ENCODE measurements around the gene KDM4B.

The KDM4B gene

GRCh38 chr19:4984438-4984990 is 15.6 kb downstream of the KDM4B start:
- DNase-seq: no peak

DNA sequence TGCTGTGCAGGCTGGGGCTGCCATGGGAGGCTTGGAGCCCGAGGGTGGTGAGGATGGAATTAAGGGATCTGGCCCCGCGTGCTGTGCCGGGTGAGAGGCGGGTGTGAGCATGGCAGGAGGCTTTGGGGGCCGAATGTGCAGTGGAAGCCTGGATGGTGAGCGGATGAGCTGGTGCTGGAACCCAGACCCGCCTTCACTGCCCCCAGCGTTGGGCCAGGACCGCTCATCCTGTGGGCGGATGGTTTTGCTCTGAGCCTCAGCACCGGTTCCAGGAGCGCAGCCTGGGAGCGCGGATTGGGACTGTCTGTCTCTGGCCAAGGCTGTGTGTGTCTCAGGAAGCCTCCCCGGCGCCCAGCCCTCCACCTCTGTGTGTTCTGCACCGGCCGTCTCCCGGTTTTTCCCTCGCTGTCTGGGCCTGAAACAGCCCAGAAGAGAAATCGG is 16.7 kb downstream of the KDM4B start:
- DNase-seq: no peak

DNA sequence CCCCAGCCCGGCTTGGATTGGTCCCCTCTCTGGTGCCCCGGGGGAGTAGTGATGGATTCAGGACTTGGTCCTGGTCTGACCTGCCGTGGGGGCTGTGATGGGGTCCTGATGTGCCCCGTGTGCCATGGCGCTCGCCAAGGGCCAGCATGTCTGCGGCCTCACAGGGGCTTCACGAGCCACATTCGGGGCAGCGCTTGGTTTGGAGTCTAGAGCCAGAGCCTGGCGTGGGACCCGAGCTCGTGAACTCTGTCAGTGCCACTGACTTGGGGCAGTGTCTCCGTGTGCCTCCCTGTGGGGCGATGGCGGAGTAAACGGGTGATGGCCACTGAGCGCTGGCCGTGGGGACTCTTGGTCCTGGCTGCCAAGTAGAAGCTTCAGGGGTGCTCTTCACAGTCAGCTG is 17.1 kb downstream of the KDM4B start:
- DNase-seq: no peak

- no peak for DNase-seq
These were observed 17.6 kb downstream of the KDM4B start for GRCh38 chr19:4986471-4986891.

DNA sequence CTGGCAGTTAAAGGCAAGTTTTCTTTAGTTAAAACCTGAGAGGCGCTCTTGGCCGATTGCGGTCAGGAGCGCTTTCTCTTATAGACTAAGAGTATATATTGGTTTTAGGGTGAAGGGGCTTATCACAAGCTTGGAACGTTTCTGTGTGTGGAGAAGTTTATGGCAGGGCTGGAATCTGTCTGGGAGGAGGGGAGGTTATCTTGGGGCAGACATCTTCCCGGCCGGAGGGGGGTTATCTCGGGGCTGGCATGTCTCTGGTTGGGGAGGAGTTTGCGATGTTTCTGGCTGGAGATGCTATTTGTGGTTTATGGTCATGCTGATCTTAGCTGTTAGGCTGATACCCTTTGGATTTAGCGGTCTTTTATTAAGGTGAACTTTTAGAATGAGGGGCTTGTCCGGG is 18.3 kb downstream of the KDM4B start:
- DNase-seq: peak; percentile 29

DNA sequence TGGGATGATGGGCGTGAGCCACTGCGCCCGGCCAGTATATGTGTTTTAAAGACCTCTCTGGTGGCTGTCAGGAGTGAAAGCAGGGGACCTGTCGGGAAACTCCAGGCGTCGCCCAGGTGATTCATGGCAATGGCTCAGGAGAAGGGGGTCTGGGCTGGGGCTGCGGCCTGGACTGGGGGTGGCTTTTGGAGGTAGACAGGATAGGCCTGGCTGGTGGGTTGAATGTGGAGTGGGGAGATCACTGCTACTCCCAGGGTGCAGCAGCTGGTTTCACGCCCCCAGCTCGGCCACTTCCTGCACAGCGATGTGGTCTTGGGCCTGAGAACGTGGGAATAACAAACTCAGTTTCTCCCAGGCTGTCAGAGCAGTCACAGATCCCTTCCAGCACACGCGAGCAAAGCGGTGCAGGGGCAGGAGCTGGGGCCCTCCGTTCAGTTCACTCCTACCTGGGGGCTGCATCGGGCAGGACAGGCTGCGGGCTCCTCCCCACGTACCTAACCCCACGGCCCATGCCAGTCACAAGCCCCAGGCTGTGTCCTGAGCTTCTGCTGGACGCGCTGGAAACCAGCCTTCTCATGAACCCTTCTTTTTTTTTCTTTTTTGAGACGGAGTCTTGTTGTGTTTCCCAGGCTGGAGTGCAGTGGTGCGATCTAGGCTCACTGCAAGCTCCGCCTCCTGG is 18.9 kb downstream of the KDM4B start:
- no peak for DNase-seq

GRCh38 chr19:4988770-4989251 is 19.9 kb downstream of the KDM4B start:
- peak; percentile 91 for DNase-seq

GRCh38 chr19:4990306-4990705 is 21.4 kb downstream of the KDM4B start:
- no peak for DNase-seq

DNA sequence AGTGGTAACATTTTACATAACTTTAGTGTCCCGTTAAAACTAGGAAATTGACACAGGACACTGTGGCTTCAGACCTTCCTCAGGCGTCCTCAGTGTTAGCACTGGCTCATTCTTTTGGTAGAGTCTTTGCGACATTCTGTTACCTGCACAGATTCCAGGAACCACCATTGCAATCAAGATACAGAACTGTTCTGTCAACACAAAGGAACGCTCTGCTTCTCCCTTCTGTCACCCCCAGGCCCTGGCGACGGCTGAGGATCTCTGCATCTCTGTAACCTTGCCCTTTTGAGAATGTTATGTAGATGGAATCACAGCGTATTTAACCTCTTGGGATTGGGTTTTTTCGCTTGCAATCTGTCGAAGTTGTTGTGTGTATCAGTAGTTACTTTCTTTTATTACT is 22.6 kb downstream of the KDM4B start:
- DNase-seq: no peak

GRCh38 chr19:4991996-4992698 is 23.2 kb downstream of the KDM4B start:
- DNase-seq: no peak

DNA sequence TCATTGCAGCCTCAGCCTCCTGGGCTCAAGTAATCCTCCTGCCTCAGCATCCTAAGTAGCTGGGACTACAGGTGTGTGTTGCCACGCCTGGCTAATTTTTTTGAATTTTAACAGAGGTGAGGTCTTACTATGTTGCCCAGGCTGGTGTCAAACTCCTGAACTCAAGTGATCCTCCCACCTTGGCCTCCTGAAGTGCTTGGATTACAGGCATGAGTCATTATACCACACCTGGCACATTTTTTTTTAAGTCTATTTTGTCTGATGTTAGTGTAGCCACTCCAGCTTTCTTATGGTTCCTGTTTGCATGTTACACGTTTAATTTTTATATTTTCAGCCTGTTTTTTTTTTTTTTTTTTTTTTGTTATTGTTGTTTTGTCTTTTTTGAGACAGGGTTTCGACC is 24.8 kb downstream of the KDM4B start:
- DNase-seq: no peak

GRCh38 chr19:4996701-4997100 is 27.8 kb downstream of the KDM4B start:
- no peak for DNase-seq

- no peak for DNase-seq
These were observed 28.4 kb downstream of the KDM4B start for GRCh38 chr19:4997297-4997696.

DNA sequence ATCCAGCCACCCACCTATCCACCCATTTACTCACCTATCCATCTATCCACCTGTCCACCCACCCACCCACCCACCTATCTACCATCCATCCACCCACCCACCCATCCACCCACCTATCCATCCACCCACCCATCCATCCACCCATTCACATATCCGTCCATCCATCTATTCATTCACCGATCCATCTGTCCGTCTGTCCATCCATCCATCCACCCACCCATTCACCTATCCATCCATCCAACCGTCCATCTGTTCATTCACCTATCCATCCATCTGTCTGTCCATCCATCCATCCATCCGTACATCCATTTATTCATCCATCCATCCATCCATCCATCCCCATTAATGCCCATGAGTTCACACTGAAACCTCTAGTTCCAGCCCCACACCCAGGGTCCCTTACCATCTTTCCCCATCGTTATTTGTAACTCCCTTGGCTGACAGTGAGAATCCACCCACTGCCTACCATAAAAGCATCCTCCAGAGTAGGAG is 31.3 kb downstream of the KDM4B start:
- DNase-seq: no peak

GRCh38 chr19:5001615-5002014 is 32.7 kb downstream of the KDM4B start:
- peak; percentile 89 for DNase-seq

DNA sequence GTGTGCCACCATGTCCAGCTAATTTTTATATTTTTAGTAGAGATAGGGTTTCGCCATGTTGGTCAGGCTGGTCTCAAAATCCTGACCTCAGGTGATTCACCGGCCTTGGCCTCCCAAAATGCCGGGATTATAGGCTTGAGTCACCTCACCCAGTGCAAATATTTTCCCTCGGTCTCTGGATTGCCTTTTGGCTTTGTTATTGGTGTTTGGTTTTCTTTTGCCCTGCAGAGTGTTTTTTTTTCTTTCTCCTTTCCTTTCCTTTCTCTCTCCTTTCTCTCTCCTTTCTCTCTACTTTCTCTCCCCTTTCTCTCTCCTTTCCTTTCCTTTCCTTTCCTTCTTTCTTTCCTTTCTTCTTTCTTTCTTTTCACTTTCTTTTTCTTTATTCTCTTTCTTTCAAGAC is 33.2 kb downstream of the KDM4B start:
- DNase-seq: peak; percentile 60

DNA sequence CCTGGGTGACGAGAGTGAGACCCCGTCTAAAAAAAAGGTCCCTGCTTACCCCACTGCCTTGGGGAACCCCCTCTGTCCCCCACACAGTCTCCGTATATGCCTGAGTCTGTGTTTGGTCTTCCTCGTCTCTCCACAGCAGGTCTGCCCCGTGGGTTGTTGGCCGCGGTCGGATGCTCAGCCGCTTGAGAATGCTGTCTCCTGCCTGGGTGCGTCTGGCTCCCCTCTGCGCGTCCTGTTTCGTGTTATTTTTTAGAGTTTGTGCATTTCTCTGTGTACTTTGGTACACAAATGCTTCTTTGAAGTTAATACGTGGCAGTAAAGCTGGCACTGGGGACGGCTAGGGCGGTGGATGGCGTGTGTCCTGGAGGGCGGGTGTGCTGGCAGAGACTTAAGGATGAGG is 34.9 kb downstream of the KDM4B start:
- peak; percentile 38 for DNase-seq

DNA sequence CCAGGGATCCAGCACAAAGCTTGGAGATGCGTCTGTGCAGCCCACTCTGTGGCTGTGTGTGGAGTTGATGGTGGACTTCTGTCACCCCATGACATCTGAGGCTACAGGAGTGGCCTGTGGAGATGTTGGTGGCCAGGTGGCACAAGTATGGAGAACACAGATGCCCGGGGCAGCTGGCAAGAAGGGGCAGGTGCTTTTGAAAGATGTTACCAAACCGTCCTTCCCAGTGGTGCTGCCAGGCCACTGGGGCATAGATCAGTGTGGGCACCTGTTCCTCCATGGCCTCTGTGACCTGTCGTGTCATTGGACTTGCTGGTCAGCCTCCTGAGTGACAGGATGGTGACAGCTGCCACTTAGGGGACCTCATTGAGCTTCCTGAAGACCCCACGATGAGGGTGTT is 36.2 kb downstream of the KDM4B start:
- no peak for DNase-seq

DNA sequence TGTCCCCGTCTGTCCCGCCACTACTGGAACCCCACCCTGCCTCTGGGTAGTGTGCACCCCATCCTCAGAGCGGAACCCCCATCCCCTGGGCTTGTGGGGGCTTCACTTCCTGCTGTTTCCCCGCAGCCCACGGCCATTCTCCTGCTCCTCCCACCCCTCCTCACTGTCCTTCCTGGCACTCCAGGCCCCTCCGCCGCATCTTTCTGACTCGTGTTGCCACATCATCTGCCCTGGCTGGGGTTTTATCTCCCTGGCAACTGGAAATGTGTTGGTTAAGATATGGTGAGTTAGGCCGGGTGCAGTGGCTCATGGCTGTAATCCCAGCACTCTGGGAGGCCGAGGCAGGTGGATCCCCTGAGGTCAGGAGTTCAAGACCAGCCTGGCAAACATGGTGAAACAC is 37.3 kb downstream of the KDM4B start:
- peak; percentile 33 for DNase-seq

DNA sequence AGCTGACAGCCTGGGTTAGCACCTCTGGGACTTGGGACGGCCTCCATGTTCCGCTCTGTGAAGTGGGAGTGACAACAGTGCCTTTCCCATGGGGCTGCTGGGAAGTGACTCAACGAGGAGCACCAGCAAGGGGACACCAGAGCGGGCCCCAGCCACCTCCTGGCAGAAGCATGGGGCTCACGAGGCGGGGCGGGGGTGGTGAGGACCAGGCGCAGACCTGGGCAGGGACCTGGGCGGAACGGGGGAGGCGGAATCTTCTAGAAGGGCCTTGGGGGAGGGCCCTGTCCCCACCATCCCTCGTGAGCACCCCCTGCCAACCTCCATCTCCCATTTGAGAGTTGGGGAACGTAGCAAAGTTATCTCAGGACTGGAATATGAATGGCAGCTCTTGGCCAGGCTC is 37.9 kb downstream of the KDM4B start:
- no peak for DNase-seq

- no peak for DNase-seq
These were observed 42.7 kb downstream of the KDM4B start for GRCh38 chr19:5011476-5012238.

DNA sequence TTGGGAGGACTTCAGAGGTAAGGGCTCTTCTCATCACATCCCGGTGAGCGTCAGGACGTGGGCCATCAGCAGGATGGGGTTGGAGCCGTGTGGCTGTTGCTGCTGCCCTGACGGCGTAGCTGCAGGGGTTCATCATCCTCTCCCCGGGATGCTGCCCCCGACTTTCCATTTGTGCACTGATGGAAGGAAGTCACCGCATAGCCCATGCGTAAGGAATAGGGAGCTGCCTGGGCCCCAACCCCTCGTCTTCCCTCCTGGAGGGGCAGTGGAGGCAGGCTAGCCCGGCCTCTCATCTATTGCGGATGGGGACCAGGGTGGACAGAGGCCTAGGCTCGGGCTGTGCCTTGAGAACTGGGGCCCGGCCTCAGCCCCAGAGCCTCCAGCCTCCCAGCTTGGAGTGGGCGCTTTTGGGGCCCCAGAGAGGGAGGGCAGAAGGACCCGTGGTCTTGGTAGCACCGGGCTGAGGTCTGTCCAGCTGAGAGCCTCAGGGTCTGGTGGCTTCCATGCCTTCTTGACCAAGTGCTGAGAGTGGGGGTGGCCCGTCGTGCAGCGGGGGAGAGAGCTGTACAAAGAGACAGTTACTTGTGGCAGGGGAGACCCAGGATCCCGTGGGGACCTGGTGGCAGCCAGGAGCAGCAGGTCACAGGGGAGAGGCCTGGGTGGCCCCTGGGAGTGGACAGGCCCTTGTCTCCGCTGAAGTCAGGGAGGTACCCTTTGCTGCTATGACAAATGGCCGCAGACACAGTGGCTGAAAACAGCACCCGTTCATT is 44.0 kb downstream of the KDM4B start:
- DNase-seq: no peak

Measured in fibroblast of skin of scalp (primary cell).